SK-N-SH (cell line): Measurements from ENCODE around the gene CUBN. TPM values are rescaled to one million over a fixed set of nuclear protein-coding genes. Genes with fewer than 3 reads are reported as not detected.

Experiments
- CTCF ChIA-PET: fragments of 300-600, 350-600 bp; formaldehyde crosslinking; extraction: SDS; loops from one replicate; lab custom pipeline; 2021; lab: Yijun Ruan, JAX
- POLR2A ChIA-PET: fragments of 350-600 bp; sonication (Branson Sonifier 250); formaldehyde crosslinking; extraction: SDS; loops from one replicate; lab custom pipeline; 2020; ENCODE audit warnings: antibody characterized with exemption, inconsistent platforms; lab: Yijun Ruan, JAX
- DNase-seq: peaks from one replicate; pipeline ENCODE4 v3.0.0; 2012
- H2AFZ ChIP-seq: fragments of 200-600 bp; sonication (generic); 2 replicates; pipeline ENCODE4 v1.8.1; 2016; ENCODE audit warnings: antibody characterized with exemption, mild to moderate bottlenecking, low read depth
- H3F3A ChIP-seq: fragments of 200-600 bp; sonication (generic); replicated peaks from 2 replicates; pipeline ENCODE3; 2016; ENCODE audit warnings: antibody characterized with exemption, mild to moderate bottlenecking; ENCODE audit not compliant: insufficient read depth
- H3K27ac ChIP-seq, 2 experiments: fragments of 200-500 bp in 1 of 2; fragments of 200-600 bp in 1 of 2; sonication (Bioruptor generic) in 1 of 2; sonication (generic), shearing (Covaris generic) in 1 of 2; 2 replicates each; pipeline versions ENCODE4 v1.5.1 to v1.6.1; 2014 to 2016; ENCODE audit warnings: low read depth in 2 of 2, inconsistent platforms in 1 of 2, low read length in 1 of 2, mild to moderate bottlenecking in 1 of 2, mixed read lengths in 1 of 2
- H3K27me3 ChIP-seq: fragments of 200-600 bp; sonication (generic), shearing (Covaris generic); 2 replicates; pipeline ENCODE4 v1.6.1; 2016; ENCODE audit warnings: mixed run types; ENCODE audit not compliant: insufficient read depth
- H3K36me3 ChIP-seq, 2 experiments: fragments of 200-500 bp in 1 of 2; fragments of 200-600 bp in 1 of 2; sonication (Bioruptor generic) in 1 of 2; sonication (generic) in 1 of 2; replicated peaks in 1 of 2; 2 replicates each; pipeline versions ENCODE3 to v1.5.1; 2014 to 2016; ENCODE audit warnings: low read length in 1 of 2, mild to moderate bottlenecking in 1 of 2; ENCODE audit not compliant: insufficient read depth in 2 of 2, control insufficient read depth in 1 of 2
- H3K4me1 ChIP-seq, 2 experiments: fragments of 200-500 bp in 1 of 2; fragments of 200-600 bp in 1 of 2; sonication (Bioruptor generic) in 1 of 2; sonication (generic), shearing (Covaris generic) in 1 of 2; 2 replicates each; pipeline versions ENCODE4 v1.5.1 to v1.6.1; 2014 to 2016; ENCODE audit warnings: low read depth in 1 of 2, low read length in 1 of 2, mixed run types in 1 of 2; ENCODE audit not compliant: insufficient read depth in 2 of 2, control insufficient read depth in 1 of 2
- H3K4me2 ChIP-seq: fragments of 200-600 bp; sonication (generic), shearing (Covaris generic); 2 replicates; pipeline ENCODE4 v1.6.1; 2017; ENCODE audit warnings: mixed run types
- H3K4me3 ChIP-seq, 2 experiments: fragments of 200-500 bp in 1 of 2; fragments of 200-600 bp in 1 of 2; sonication (Bioruptor generic) in 1 of 2; sonication (generic), shearing (Covaris generic) in 1 of 2; 2 replicates each; pipeline versions ENCODE4 v1.5.1 to v1.8.1; 2014 to 2016; ENCODE audit warnings: low read depth in 2 of 2, inconsistent platforms in 1 of 2, low read length in 1 of 2, mild to moderate bottlenecking in 1 of 2, mixed read lengths in 1 of 2, moderate library complexity in 1 of 2
- H3K79me2 ChIP-seq: fragments of 200-600 bp; sonication (generic); 2 replicates; pipeline ENCODE4 v1.8.1; 2017; ENCODE audit warnings: mild to moderate bottlenecking; ENCODE audit not compliant: insufficient read depth
- H3K9ac ChIP-seq: fragments of 200-600 bp; sonication (generic); 2 replicates; pipeline ENCODE4 v1.6.1; 2017; ENCODE audit warnings: mixed run types
- H3K9me2 ChIP-seq: fragments of 200-600 bp; sonication (generic); 2 replicates; pipeline ENCODE4 v1.6.1; 2017; ENCODE audit warnings: mixed run types
- H3K9me3 ChIP-seq: fragments of 200-600 bp; sonication (generic); 2 replicates; pipeline ENCODE4 v1.6.1; 2017; ENCODE audit warnings: mixed run types, mild to moderate bottlenecking, moderate library complexity
- H4K20me1 ChIP-seq: fragments of 200-600 bp; sonication (generic); 2 replicates; pipeline ENCODE4 v1.6.1; 2017; ENCODE audit warnings: mild to moderate bottlenecking, mixed run types; ENCODE audit not compliant: insufficient read depth
- CHD2 ChIP-seq: fragments of 150-350 bp; IDR thresholded peaks from 2 replicates; pipeline ENCODE4 v1.6.1; 2018; ENCODE audit warnings: low read length; ENCODE audit not compliant: partially characterized antibody
- ELF1 ChIP-seq: IDR thresholded peaks from 2 replicates; pipeline ENCODE4 v1.4.0; 2012
- GABPA ChIP-seq: IDR thresholded peaks from 2 replicates; pipeline ENCODE4 v1.4.0; 2012; ENCODE audit warnings: low read depth, mild to moderate bottlenecking
- GATA2 ChIP-seq: sonication (generic); formaldehyde crosslinking; IDR thresholded peaks from 2 replicates; pipeline ENCODE4 v1.5.0; 2020; ENCODE audit warnings: mild to moderate bottlenecking, missing genetic modification reagents
- MEF2A ChIP-seq: IDR thresholded peaks from 2 replicates; pipeline ENCODE4 v1.4.0; 2012; ENCODE audit warnings: low read depth, borderline replicate concordance
- MXI1 ChIP-seq: IDR thresholded peaks from 2 replicates; pipeline ENCODE4 v1.6.1; 2012; ENCODE audit warnings: mild to moderate bottlenecking, low read depth, low read length, improper control_type of control experiment
- NFIC ChIP-seq: IDR thresholded peaks from 2 replicates; pipeline ENCODE4 v1.4.0; 2012; ENCODE audit warnings: borderline replicate concordance
- POLR2AphosphoS5 ChIP-seq: IDR thresholded peaks from 2 replicates; pipeline ENCODE4 v1.6.1; 2012; ENCODE audit warnings: low read depth, low read length
- RCOR1 ChIP-seq: fragments of 150-350 bp; IDR thresholded peaks from 2 replicates; pipeline ENCODE4 v1.6.1; 2017; ENCODE audit warnings: antibody characterized with exemption, low read length
- RXRA ChIP-seq: IDR thresholded peaks from 2 replicates; pipeline ENCODE4 v1.4.0; 2012; ENCODE audit warnings: low read depth, mild to moderate bottlenecking, borderline replicate concordance
- SIN3A ChIP-seq: IDR thresholded peaks from 2 replicates; pipeline ENCODE4 v1.6.1; 2012; ENCODE audit warnings: low read depth, mild to moderate bottlenecking, low read length, moderate library complexity, borderline replicate concordance
- TAF1 ChIP-seq: IDR thresholded peaks from 2 replicates; pipeline ENCODE4 v1.6.1; 2012; ENCODE audit warnings: low read depth, mild to moderate bottlenecking, low read length, moderate library complexity, borderline replicate concordance
- YY1 ChIP-seq: IDR thresholded peaks from 2 replicates; pipeline ENCODE4 v1.4.0; 2012; ENCODE audit warnings: low read depth, mild to moderate bottlenecking
- WGBS: methylation state at CpG from one replicate; pipeline ENCODE4 v1.1.6; 2017; ENCODE audit warnings: low lambda C conversion rate; 5-methylcytosine and 5-hydroxymethylcytosine counted together
- polyA plus RNA-seq, 3 experiments: library from polyadenylated mRNA; depleted of rRNA; stranded (reverse); fragments of >200 nt; gene quantifications; 2 replicates each; pipeline ENCODE4 v1.2.3, GENCODE V29; 2012
- TF ChIP-seq, protein P1 (sequence below): IDR thresholded peaks from 2 replicates; pipeline ENCODE4 v1.6.1; 2012; ENCODE audit warnings: mild to moderate bottlenecking, low read depth, low read length, moderate library complexity
- TF ChIP-seq, protein P2 (sequence below): IDR thresholded peaks from 2 replicates; pipeline ENCODE4 v1.4.0; 2012; ENCODE audit warnings: low read depth, borderline replicate concordance
- TF ChIP-seq, protein P3 (sequence below): fragments of 150-350 bp; IDR thresholded peaks from 2 replicates; pipeline ENCODE4 v1.6.1; 2017; ENCODE audit warnings: antibody characterized with exemption, low read length, low read depth, borderline replicate concordance
- TF ChIP-seq, protein P4 (sequence below): IDR thresholded peaks from 2 replicates; pipeline ENCODE4; 2012

CUBN gene
- polyA plus RNA-seq, 1 of the 3 experiments (the other 2 are of a cell fraction) = 2.4 TPM

DNA sequence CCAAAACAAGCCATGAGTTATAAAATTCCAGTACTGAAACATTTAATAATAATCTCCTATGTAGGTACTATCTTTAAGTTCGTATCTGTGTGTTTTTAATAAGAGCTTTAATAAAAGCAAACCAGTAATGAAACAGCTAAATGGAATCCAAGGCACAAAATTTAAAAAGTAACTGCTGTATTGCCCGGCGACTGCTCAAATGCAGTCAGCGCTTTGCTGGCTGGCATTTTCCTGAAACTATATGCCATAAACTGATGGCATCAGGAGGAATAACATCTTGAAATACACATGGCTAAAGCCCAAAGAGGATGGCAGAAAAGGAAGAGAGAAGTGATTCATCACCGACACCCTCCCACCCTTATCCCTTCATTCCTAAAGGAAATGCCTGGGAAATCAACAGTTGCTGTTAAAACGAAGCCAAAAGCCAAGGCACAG, 133.1 kb downstream of the CUBN start (continued):
- TF ChIP-seq, protein P1, sequence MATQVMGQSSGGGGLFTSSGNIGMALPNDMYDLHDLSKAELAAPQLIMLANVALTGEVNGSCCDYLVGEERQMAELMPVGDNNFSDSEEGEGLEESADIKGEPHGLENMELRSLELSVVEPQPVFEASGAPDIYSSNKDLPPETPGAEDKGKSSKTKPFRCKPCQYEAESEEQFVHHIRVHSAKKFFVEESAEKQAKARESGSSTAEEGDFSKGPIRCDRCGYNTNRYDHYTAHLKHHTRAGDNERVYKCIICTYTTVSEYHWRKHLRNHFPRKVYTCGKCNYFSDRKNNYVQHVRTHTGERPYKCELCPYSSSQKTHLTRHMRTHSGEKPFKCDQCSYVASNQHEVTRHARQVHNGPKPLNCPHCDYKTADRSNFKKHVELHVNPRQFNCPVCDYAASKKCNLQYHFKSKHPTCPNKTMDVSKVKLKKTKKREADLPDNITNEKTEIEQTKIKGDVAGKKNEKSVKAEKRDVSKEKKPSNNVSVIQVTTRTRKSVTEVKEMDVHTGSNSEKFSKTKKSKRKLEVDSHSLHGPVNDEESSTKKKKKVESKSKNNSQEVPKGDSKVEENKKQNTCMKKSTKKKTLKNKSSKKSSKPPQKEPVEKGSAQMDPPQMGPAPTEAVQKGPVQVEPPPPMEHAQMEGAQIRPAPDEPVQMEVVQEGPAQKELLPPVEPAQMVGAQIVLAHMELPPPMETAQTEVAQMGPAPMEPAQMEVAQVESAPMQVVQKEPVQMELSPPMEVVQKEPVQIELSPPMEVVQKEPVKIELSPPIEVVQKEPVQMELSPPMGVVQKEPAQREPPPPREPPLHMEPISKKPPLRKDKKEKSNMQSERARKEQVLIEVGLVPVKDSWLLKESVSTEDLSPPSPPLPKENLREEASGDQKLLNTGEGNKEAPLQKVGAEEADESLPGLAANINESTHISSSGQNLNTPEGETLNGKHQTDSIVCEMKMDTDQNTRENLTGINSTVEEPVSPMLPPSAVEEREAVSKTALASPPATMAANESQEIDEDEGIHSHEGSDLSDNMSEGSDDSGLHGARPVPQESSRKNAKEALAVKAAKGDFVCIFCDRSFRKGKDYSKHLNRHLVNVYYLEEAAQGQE = no peak
- no peak; the same call in 1 of the 2 replicates for TF ChIP-seq GABPA
- TF ChIP-seq, protein P2, sequence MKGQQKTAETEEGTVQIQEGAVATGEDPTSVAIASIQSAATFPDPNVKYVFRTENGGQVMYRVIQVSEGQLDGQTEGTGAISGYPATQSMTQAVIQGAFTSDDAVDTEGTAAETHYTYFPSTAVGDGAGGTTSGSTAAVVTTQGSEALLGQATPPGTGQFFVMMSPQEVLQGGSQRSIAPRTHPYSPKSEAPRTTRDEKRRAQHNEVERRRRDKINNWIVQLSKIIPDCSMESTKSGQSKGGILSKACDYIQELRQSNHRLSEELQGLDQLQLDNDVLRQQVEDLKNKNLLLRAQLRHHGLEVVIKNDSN = no peak

DNA sequence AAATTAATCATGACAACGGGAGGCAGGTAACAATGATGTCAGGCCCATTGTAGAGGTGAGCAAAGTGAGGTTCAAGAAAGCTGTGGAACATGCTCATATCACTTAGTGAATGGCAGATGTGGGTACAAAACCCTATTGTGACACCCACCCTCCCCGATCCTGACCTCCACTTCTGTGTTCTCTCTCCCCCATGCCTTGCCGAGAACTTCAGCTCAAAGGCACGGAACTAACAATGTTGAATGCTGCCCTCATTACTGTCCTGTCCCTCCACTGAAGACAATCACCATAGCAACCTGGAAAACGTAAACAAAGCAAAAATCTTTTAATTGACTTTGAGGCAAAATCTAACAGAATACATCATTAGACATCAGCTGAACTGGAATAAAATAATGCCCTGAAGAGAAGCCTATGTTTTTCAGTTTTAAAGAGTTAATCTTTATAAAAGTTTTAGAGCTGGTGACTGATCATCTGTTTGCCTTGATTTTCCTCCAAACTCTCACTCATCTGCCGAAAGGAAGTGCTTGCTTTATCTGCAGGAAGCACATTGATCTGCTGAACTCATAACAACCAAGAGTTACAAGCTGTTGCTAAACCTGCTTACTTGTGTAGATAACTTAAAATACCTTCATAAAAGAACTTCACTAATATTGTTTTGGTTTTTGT, 133.6 kb downstream of the CUBN start:
- peak overlapping the region; percentile 90 for H3K9ac ChIP-seq
- peak overlapping the region; percentile 65 for H3K4me2 ChIP-seq
- H3K36me3 ChIP-seq = no peaks in the 10 kb centered on the region
- POLR2A ChIA-PET = no interaction called here
- H2AFZ ChIP-seq = no peak overlapping the region
- H3K4me3 ChIP-seq = peak overlapping the region in 1 of 2 experiments; percentile 13; a peak in 1 of 4 replicates
- H4K20me1 ChIP-seq = no peaks in the 10 kb centered on the region
- H3K79me2 ChIP-seq = no peaks in the 10 kb centered on the region; the same call in 1 of the 2 replicates
- TF ChIP-seq MEF2A (no peak), GATA2 (CRISPR knock-in tag) (no peak), GABPA (peak; percentile 73), MXI1 (no peak), SIN3A (no peak), CHD2 (no peak), NFIC (no peak), YY1 (no peak), TAF1 (no peak), RCOR1 (no peak), RXRA (no peak), POLR2AphosphoS5 (no peak), ELF1 (no peak)
- TF ChIP-seq, protein P1 = no peak
- TF ChIP-seq, protein P2 = no peak
- TF ChIP-seq, protein P3, sequence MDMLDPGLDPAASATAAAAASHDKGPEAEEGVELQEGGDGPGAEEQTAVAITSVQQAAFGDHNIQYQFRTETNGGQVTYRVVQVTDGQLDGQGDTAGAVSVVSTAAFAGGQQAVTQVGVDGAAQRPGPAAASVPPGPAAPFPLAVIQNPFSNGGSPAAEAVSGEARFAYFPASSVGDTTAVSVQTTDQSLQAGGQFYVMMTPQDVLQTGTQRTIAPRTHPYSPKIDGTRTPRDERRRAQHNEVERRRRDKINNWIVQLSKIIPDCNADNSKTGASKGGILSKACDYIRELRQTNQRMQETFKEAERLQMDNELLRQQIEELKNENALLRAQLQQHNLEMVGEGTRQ = no peak
- TF ChIP-seq, protein P4, sequence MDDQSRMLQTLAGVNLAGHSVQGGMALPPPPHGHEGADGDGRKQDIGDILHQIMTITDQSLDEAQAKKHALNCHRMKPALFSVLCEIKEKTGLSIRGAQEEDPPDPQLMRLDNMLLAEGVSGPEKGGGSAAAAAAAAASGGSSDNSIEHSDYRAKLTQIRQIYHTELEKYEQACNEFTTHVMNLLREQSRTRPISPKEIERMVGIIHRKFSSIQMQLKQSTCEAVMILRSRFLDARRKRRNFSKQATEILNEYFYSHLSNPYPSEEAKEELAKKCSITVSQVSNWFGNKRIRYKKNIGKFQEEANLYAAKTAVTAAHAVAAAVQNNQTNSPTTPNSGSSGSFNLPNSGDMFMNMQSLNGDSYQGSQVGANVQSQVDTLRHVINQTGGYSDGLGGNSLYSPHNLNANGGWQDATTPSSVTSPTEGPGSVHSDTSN = peak; percentile 46; the same call in 1 of the 2 replicates
- no peak for DNase-seq
- H3K9me3 ChIP-seq = no peaks in the 10 kb centered on the region
- peaks cover 6 to 22% of the 10 kb centered on the region in 2 experiments for H3K4me1 ChIP-seq
- peaks cover 58% of the 10 kb centered on the region for H3F3A ChIP-seq
- no peaks in the 10 kb centered on the region for H3K9me2 ChIP-seq
- WGBS = 67% methylated on average over 6 of the region's 6 CpGs
- H3K27me3 ChIP-seq = no peaks in the 10 kb centered on the region
- CTCF ChIA-PET = interaction anchor here (1.1 to 1.9 kb wide), 2 partner anchors 9 to 17 kb away, joined by 5 read pairs; no protein-coding TSS in a partner anchor
- H3K27ac ChIP-seq = peak overlapping the region; percentile 87 to 100
